ENCODE results near the gene MOSPD3. TPM values are rescaled to one million over a fixed set of nuclear protein-coding genes. Genes with fewer than 3 reads are reported as not detected.

Gene MOSPD3
- total RNA-seq, 4 donors from 2014 or later = 18.0 to 35.5 (median 28.5) TPM

GRCh38 chr7:100590077-100590737 is 22.1 kb upstream of the MOSPD3 start:
- 32% methylated on average over 20 of the region's 20 CpGs for WGBS
- Histone ChIP-seq H3K27ac (no peak overlapping the region), H3K4me1 (peaks cover 19% of the 10 kb centered on the region), H3K36me3 (no peaks in the 10 kb centered on the region), H3K9me3 (no peaks in the 10 kb centered on the region), H3K27me3 (no peaks in the 10 kb centered on the region), H3K4me3 (no peak overlapping the region)
- no peak for DNase-seq (ENCODE audit: low spot score in 2 of 2)
- no peak for TF ChIP-seq POLR2AphosphoS5 (IDR thresholded peaks at IDR 0.05)

- WGBS = 98% methylated on average over 17 of the region's 17 CpGs
- Histone ChIP-seq H3K27me3 (no peaks in the 10 kb centered on the region), H3K4me3 (no peak overlapping the region), H3K36me3 (no peaks in the 10 kb centered on the region), H3K9me3 (no peaks in the 10 kb centered on the region), H3K27ac (no peak overlapping the region), H3K4me1 (peaks cover 15% of the 10 kb centered on the region)
- no peak for DNase-seq (ENCODE audit: low spot score in 2 of 2)
- TF ChIP-seq EP300 (IDR thresholded peaks at IDR 0.05) (no peak), POLR2AphosphoS5 (IDR thresholded peaks at IDR 0.05) (no peak), CTCF (IDR thresholded peaks at IDR 0.05) (no peak), POLR2A (IDR thresholded peaks at IDR 0.05) (no peak)
Observed at GRCh38 chr7:100591596-100591995, 20.7 kb upstream of the MOSPD3 start.

GRCh38 chr7:100595188-100595587 is 17.2 kb upstream of the MOSPD3 start:
- no peaks in the 10 kb centered on the region for H3K9me3 ChIP-seq
- WGBS = 96% methylated on average over 7 of the region's 7 CpGs
- no peak overlapping the region for H3K4me3 ChIP-seq
- no peak for DNase-seq (ENCODE audit: low spot score in 2 of 2)
- no peaks in the 10 kb centered on the region for H3K27me3 ChIP-seq
- no peaks in the 10 kb centered on the region for H3K36me3 ChIP-seq
- no peak for TF ChIP-seq CTCF (IDR thresholded peaks at IDR 0.05)
- TF ChIP-seq EP300 (IDR thresholded peaks at IDR 0.05) = no peak
- no peak for TF ChIP-seq POLR2AphosphoS5 (IDR thresholded peaks at IDR 0.05)
- TF ChIP-seq POLR2A (IDR thresholded peaks at IDR 0.05) = no peak
- H3K27ac ChIP-seq = no peak overlapping the region
- H3K4me1 ChIP-seq = peaks cover 5% of the 10 kb centered on the region

GRCh38 chr7:100598425-100598824 is 13.9 kb upstream of the MOSPD3 start:
- H3K36me3 ChIP-seq = no peaks in the 10 kb centered on the region
- 84% methylated on average over 4 of the region's 4 CpGs for WGBS

GRCh38 chr7:100599911-100600729 is 12.2 kb upstream of the MOSPD3 start:
- TF ChIP-seq EP300 (IDR thresholded peaks at IDR 0.05) (no peak), POLR2A (IDR thresholded peaks at IDR 0.05) (no peak), POLR2AphosphoS5 (IDR thresholded peaks at IDR 0.05) (no peak), CTCF (IDR thresholded peaks at IDR 0.05) (no peak)
- Histone ChIP-seq H3K36me3 (no peaks in the 10 kb centered on the region), H3K27ac (no peak overlapping the region), H3K4me3 (no peak overlapping the region), H3K9me3 (no peaks in the 10 kb centered on the region), H3K4me1 (peaks cover 32% of the 10 kb centered on the region), H3K27me3 (no peaks in the 10 kb centered on the region)
- 83% methylated on average over 18 of the region's 18 CpGs for WGBS
- no peak for DNase-seq (ENCODE audit: low spot score in 2 of 2)

More at GRCh38 chr7:100598425-100598824, 13.9 kb upstream of the MOSPD3 start:
- TF ChIP-seq EP300 (IDR thresholded peaks at IDR 0.05) = no peak
- TF ChIP-seq POLR2A (IDR thresholded peaks at IDR 0.05) = no peak
- no peak for TF ChIP-seq CTCF (IDR thresholded peaks at IDR 0.05)
- no peak for TF ChIP-seq POLR2AphosphoS5 (IDR thresholded peaks at IDR 0.05)
- DNase-seq (ENCODE audit: low spot score in 2 of 2) = no peak
- Histone ChIP-seq H3K27me3 (no peaks in the 10 kb centered on the region), H3K4me1 (peaks cover 17% of the 10 kb centered on the region), H3K9me3 (no peaks in the 10 kb centered on the region), H3K4me3 (no peak overlapping the region), H3K27ac (no peak overlapping the region)
